Smooth muscle cell of trachea (primary cell): ENCODE data around the gene CPSF3. TPM values are rescaled to one million over a fixed set of nuclear protein-coding genes. Genes with fewer than 3 reads are reported as not detected.

ENCODE experiments used
- total RNA-seq: library from RNA; depleted of rRNA; stranded (reverse); fragments of >200 nt; gene quantifications from 2 replicates; pipeline ENCODE4 v1.2.1, GENCODE V29; 2014

The CPSF3 gene
- total RNA-seq = 52.8 and 83.0 TPM in 2 replicates

DNA sequence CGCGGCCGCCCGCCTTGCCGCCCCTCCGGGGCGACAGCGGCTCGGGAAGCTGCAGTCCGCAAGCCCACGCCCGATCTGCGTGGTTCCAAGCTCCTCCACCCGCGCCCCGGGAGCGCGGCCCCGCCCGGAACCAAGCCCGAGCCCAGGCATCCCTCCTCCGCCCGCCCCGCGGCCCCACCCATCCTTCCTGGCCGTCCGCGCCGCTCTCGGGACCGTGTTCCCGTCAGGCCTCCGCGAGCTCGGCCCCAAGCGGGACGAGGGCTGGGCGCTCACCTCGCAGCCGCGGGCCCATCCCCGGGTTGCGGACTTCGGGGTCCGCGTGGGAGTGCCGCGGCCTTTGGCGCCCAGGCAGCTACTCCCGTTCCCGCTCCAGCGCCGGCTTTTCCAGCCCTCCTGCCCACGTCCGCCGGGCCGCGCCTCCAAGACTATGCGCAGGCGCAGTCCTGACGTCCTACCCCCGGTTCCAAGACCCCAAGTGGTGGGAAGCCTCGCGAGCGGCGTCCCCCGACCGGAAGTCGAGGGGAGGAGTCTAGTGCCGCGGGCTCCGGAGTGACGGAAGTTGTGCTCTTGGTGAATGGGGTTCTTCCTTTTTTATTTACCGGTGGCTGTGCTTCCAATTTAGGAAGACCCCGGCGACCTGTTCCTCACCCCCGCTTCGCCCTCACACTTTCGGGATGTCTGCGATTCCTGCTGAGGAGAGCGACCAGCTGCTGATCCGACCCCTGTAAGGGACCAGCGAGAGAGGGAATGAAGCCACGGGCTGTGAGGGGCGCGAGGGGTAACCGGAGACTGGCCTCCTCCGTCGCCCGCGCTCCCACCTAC is at the start of gene CPSF3, which contains the start of gene ITGB1BP1:
Gene CPSF3 (plus strand): TSS at position 555 of the 822 bp plus-strand sequence. CDS start 120 bp downstream, at position 675.
Gene ITGB1BP1 (minus strand): TSS at position 429 of the 822 bp plus-strand sequence. CDS start 4,831 bp downstream, outside the sequence.

DNA sequence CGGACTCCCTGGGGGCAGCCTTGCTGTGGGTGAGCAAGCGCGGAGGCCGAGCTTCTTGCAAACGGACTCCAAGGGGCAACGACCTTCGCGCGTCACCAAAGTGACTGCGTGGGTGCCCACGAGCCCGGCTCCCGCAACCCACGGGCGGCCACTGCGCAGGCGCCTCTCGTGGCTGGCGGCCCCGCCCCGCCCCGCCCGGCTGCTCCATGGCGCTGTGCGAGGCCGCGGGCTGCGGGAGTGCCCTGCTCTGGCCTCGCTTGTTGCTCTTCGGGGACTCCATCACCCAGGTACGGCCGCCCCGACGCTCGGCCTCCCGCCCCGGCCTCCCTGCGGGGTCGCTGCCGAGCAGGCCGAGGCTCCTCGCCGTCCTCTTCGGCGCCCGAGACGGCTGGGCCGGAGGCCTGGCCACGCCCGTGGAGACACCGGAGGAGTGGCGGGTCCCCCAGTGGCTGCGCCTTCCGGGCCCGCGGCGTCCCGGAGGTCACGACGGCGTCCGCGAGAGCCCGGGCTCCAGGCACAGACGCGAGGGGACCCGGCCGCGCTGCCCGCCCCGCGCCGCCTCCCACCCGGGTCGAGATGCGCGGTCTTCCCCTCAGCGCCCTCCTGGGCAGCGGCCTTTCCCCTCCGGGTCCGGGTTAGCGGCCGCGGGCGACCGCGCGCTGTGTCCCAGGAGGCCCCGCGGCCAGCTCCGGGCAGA is 51.1 kb downstream of the CPSF3 start, which contains the start of gene IAH1:
Gene IAH1 (plus strand): TSS at position 191 of the 697 bp plus-strand sequence. CDS start 16 bp downstream, at position 207.

Other genes with a start within 250 kb of the CPSF3 start
- 26.0 and 33.3 TPM in 2 replicates for gene ASAP2, start 216.8 kb upstream of the CPSF3 start, total RNA-seq
- 55.9 and 62.1 TPM in 2 replicates for gene ITGB1BP1, start 126 bp upstream of the CPSF3 start, total RNA-seq
- gene IAH1, start 50.9 kb downstream of the CPSF3 start, total RNA-seq = 68.1 and 84.9 TPM in 2 replicates
- gene ADAM17, start 132.2 kb downstream of the CPSF3 start, total RNA-seq = 52.7 and 66.2 TPM in 2 replicates
- gene YWHAQ, start 207.3 kb downstream of the CPSF3 start, total RNA-seq = 382 and 579 TPM in 2 replicates